Psoas muscle (tissue), 8 donors: ENCODE data around the gene CFAP97D1. TPM values are rescaled to one million over a fixed set of nuclear protein-coding genes. Genes with fewer than 3 reads are reported as not detected.

Experiments
- ATAC-seq, 4 donors: fragments of 200-7000 bp; cut with Tn5 transposase; one replicate each; pipeline ENCODE4 v1.9.1; 2020; ENCODE audit warnings: moderate library complexity in 3 of 4, mild to moderate bottlenecking in 2 of 4
- DNase-seq, 2 donors: peaks; one replicate each; pipeline ENCODE4 v3.0.0-alpha.2; 2020
- H3K27ac ChIP-seq: fragments of 200-600 bp; one replicate; pipeline ENCODE4 v1.8.0; 2022
- H3K27me3 ChIP-seq, 3 donors: fragments of 200-600 bp in 1 of 3; one replicate each; pipeline versions ENCODE4 v1.6.1 to v1.8.0; 2013 to 2022; ENCODE audit warnings: low read length in 2 of 3, mild to moderate bottlenecking in 2 of 3, moderate library complexity in 1 of 3; ENCODE audit not compliant: insufficient read depth in 3 of 3
- H3K36me3 ChIP-seq, 2 donors: fragments of 200-600 bp in 1 of 2; one replicate each; pipeline versions ENCODE4 v1.6.1 to v1.8.0; 2013 to 2022; ENCODE audit warnings: low read depth in 1 of 2, mild to moderate bottlenecking in 1 of 2, moderate library complexity in 1 of 2; ENCODE audit not compliant: insufficient read depth in 1 of 2
- H3K4me1 ChIP-seq: fragments of 200-600 bp; one replicate; pipeline ENCODE4 v1.8.0; 2022
- H3K4me3 ChIP-seq: fragments of 200-600 bp; one replicate; pipeline ENCODE4 v1.8.0; 2022; ENCODE audit warnings: mild to moderate bottlenecking
- H3K9me3 ChIP-seq: fragments of 200-600 bp; one replicate; pipeline ENCODE4 v1.8.0; 2022
- CTCF ChIP-seq: fragments of 200-600 bp; IDR thresholded peaks from one replicate; pipeline ENCODE4 v1.8.0; 2022; ENCODE audit warnings: antibody characterized with exemption
- WGBS, 3 donors: extraction: QIAGEN DNeasy Blood & Tissue Kit; methylation state at CpG; one replicate each; pipeline versions ENCODE4 v1.1.6 to v1.1.7; 2013; 5-methylcytosine and 5-hydroxymethylcytosine counted together
- intact Hi-C, 2 donors: fragments of 100-400 bp; cut with DNase I; formaldehyde crosslinking; loops; one replicate each; pipeline versions ENCODE4 v1.11.0 to v1.14.2; 2022
- polyA plus RNA-seq, 3 donors: library from polyadenylated mRNA; stranded (reverse); fragments of 200-250 nt; gene quantifications; one replicate each; pipeline ENCODE4 v1.2.3, GENCODE V29; 2013
- total RNA-seq, 4 donors: library from RNA; stranded (reverse); fragmentation: NEBNext Ultra II Directional in 2 of 4; extraction: Animal tissue kit (Norgen Biotek cat#: 25700) in 2 of 4; gene quantifications; one replicate each; pipeline versions ENCODE4 v1.2.1 to v1.2.4, GENCODE V29; 2021 to 2023
- donor health status: healthy with polysubstance abuse.
- donor health status: DM: no; HTN: no; CAD: no; lungs with moderate emphysema.
- donor health status: Bipolar disorder and iron deficiency.
- donor health status: healthy.
- donor health status: DM: yes; HTN: yes; CAD: no.
- donor health status: DM: no; HTN: no; CAD: no.
- donor health status: DM: no; HTN: no; CAD: no.
- donor health status: DM: yes; HTN: yes; CAD: no.

CFAP97D1 gene
- total and polyA plus RNA-seq, 7 donors = 0.01 to 0.17 TPM; not detected in 5

GRCh38 chr17:43832168-43832975 is 52.1 kb downstream of the CFAP97D1 start:
- no peaks in the 10 kb centered on the region for H3K9me3 ChIP-seq
- TF ChIP-seq CTCF = no peak
- H3K4me3 ChIP-seq = peak overlapping the region; percentile 79
- 10 to 17% (median 11%) methylated on average over 32 to 51 of the region's 51 CpGs for WGBS, 3 donors
- ATAC-seq (peak; percentile 68 to 88 (median 84)), DNase-seq (peak; percentile 62 to 73)
- H3K27ac ChIP-seq = peak overlapping the region; percentile 30
- peaks cover 0 to 30% of the 10 kb centered on the region in 2 donors for H3K36me3 ChIP-seq
- peaks cover 0 to 2% (median 0%) of the 10 kb centered on the region in 3 donors for H3K27me3 ChIP-seq
- peaks cover 4% of the 10 kb centered on the region for H3K4me1 ChIP-seq
- intact Hi-C loops = loop anchor here in 1 of 2 donors (5.0 kb wide), 1 partner anchor 50 kb away; the partner anchor contains the start of gene CFAP97D1

- peaks cover 4% of the 10 kb centered on the region for H3K4me1 ChIP-seq
- H3K27ac ChIP-seq = peak within 1 kb of the TSS; percentile 30
- TF ChIP-seq CTCF = no peak
- H3K27me3 ChIP-seq = peaks cover 0 to 2% (median 0%) of the 10 kb centered on the region in 3 donors
- 2 to 4% (median 3%) methylated on average over 36 to 84 of the region's 87 CpGs for WGBS, 3 donors
- peaks cover 0 to 22% of the 10 kb centered on the region in 2 donors for H3K36me3 ChIP-seq
- H3K4me3 ChIP-seq = peak within 1 kb of the TSS; percentile 79
- ATAC-seq (peak; percentile 81 to 90 (median 84)), DNase-seq (peak; percentile 70 to 72)
- intact Hi-C loops = loop anchor here in 1 of 2 donors (5.0 kb wide), 1 partner anchor 51 kb away; the partner anchor contains the start of gene CFAP97D1
- no peaks in the 10 kb centered on the region for H3K9me3 ChIP-seq
Observed at GRCh38 chr17:43832976-43833829, 53.0 kb downstream of the CFAP97D1 start, which contains the start of gene MPP3. Gene MPP3, minus strand, starts transcription at chr17:43833146. Its CDS starts 1,240 bp downstream, at chr17:43831906.

- Histone ChIP-seq H3K27ac (no peak overlapping the region), H3K27me3 (peaks cover 0 to 2% (median 0%) of the 10 kb centered on the region in 3 donors), H3K36me3 (peaks cover 0 to 16% of the 10 kb centered on the region in 2 donors), H3K4me1 (peaks cover 4% of the 10 kb centered on the region), H3K4me3 (no peak overlapping the region), H3K9me3 (no peaks in the 10 kb centered on the region)
- ATAC-seq = no peak
- DNase-seq = no peak
- WGBS, 3 donors = 64 to 78% (median 66%) methylated on average over 2 of the region's 2 CpGs
- no peak for TF ChIP-seq CTCF
- intact Hi-C loops = loop anchor here in 1 of 2 donors (5.0 kb wide), 1 partner anchor 52 kb away; the partner anchor contains the start of gene CFAP97D1
Observed at GRCh38 chr17:43834106-43834505, 53.9 kb downstream of the CFAP97D1 start.

Other genes starting within 250 kb of the CFAP97D1 start
- under 1 TPM; 0.21 to 0.44 (median 0.27) TPM for gene ETV4, start 234.1 kb upstream of the CFAP97D1 start, total RNA-seq
- gene ETV4, start 234.1 kb upstream of the CFAP97D1 start, polyA plus RNA-seq = under 1 TPM; 0.25 to 0.34 (median 0.31) TPM
- 1 to 10 TPM; 3.9 to 8.7 (median 6.4) TPM for gene MEOX1, start 118.5 kb upstream of the CFAP97D1 start, total RNA-seq
- gene MEOX1, start 118.5 kb upstream of the CFAP97D1 start, polyA plus RNA-seq = 1 to 10 TPM; 4.5 to 6.7 (median 5.0) TPM
- gene SOST, start 21.6 kb upstream of the CFAP97D1 start, total RNA-seq = not detected
- gene SOST, start 21.6 kb upstream of the CFAP97D1 start, polyA plus RNA-seq = not detected
- gene DUSP3, start 1.5 kb upstream of the CFAP97D1 start, total RNA-seq = 100 to 1,000 TPM; 191 to 253 (median 209) TPM
- gene DUSP3, start 1.5 kb upstream of the CFAP97D1 start, polyA plus RNA-seq = 100 to 1,000 TPM in 2 of 3 donors, 10 to 100 TPM in 1; 90.1 to 250 (median 170) TPM
- gene MPP3, start 52.7 kb downstream of the CFAP97D1 start, total RNA-seq = 1 to 10 TPM; 1.4 to 2.0 (median 1.5) TPM
- 1 to 10 TPM; 1.0 to 1.6 (median 1.4) TPM for gene MPP3, start 52.7 kb downstream of the CFAP97D1 start, polyA plus RNA-seq
- 10 to 100 TPM in 2 of 4 donors, 1 to 10 TPM in 2; 6.9 to 11.5 (median 10.2) TPM for gene CD300LG, start 66.7 kb downstream of the CFAP97D1 start, total RNA-seq
- 10 to 100 TPM in 2 of 3 donors, 1 to 10 TPM in 1; 5.4 to 21.7 (median 14.7) TPM for gene CD300LG, start 66.7 kb downstream of the CFAP97D1 start, polyA plus RNA-seq
- 1 to 10 TPM in 1 of 4 donors, under 1 TPM in 3; 0.42 to 1.6 (median 0.62) TPM for gene MPP2, start 127.1 kb downstream of the CFAP97D1 start, total RNA-seq
- gene MPP2, start 127.1 kb downstream of the CFAP97D1 start, polyA plus RNA-seq = under 1 TPM; 0.19 to 0.38 (median 0.21) TPM
- not detected for gene PPY, start 162.0 kb downstream of the CFAP97D1 start, total RNA-seq
- not detected for gene PPY, start 162.0 kb downstream of the CFAP97D1 start, polyA plus RNA-seq
- not detected for gene PYY, start 173.5 kb downstream of the CFAP97D1 start, total RNA-seq
- gene PYY, start 173.5 kb downstream of the CFAP97D1 start, polyA plus RNA-seq = not detected
- gene NAGS, start 224.2 kb downstream of the CFAP97D1 start, total RNA-seq = under 1 TPM in 2 of 4 donors, not detected in 2; 0.20 to 0.28 TPM
- 10 to 100 TPM in 1 of 3 donors, under 1 TPM in 2; 0.10 to 13.5 (median 0.11) TPM for gene NAGS, start 224.2 kb downstream of the CFAP97D1 start, polyA plus RNA-seq
- 10 to 100 TPM; 13.2 to 25.4 (median 18.3) TPM for gene TMEM101, start 234.5 kb downstream of the CFAP97D1 start, total RNA-seq
- 10 to 100 TPM; 22.2 to 52.6 (median 42.4) TPM for gene TMEM101, start 234.5 kb downstream of the CFAP97D1 start, polyA plus RNA-seq